CD4-positive, alpha-beta T cell treated with Interferon alpha-2 for 1 hour (primary cell): ENCODE results near the gene TPSD1.

Experiments
- DNase-seq, 2 donors: peaks; one replicate each; pipeline ENCODE4 v3.0.0-alpha.2; 2020 to 2022

TPSD1 gene

GRCh38 chr16:1300664-1301476, 45.0 kb downstream of the TPSD1 start:
- DNase-seq = peak; percentile 68 to 79

GRCh38 chr16:1301562-1301961, 45.7 kb downstream of the TPSD1 start:
- no peak for DNase-seq

GRCh38 chr16:1305823-1306222, 50.0 kb downstream of the TPSD1 start:
- no peak for DNase-seq

GRCh38 chr16:1306334-1306733, 50.5 kb downstream of the TPSD1 start:
- DNase-seq = no peak

GRCh38 chr16:1308036-1308976, 52.4 kb downstream of the TPSD1 start:
- no peak for DNase-seq
